Measurements from ENCODE around the gene HERC6. TPM values are rescaled to one million over a fixed set of nuclear protein-coding genes. Genes with fewer than 3 reads are reported as not detected.

Gene HERC6
- total and polyA plus RNA-seq, 3 donors from 2014 or later = 8.8 to 18.8 (median 16.6) TPM

DNA sequence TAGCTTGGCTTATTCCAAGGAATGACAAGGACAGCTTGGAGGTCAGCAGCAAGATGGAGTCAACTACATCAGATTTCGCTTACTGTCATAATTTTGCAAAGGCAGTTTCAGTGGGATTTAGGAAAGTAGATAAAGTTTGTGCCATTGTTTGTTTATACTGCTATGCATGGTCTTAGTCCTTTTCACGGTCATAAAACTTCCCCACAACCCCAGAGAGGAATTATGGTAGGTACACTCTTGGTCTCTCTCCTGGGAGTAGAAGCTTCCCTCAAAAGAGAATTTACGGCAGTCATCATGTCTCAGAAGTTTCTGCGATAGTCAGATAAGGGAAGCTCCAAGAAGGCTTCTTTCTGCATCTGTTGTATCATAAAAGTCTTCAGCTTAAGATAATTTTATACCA, 27.9 kb upstream of the HERC6 start:
- no peak for DNase-seq
- Histone ChIP-seq H3K27ac (no peak overlapping the region), H3K27me3 (no peaks in the 10 kb centered on the region), H3K9me3 (no peaks in the 10 kb centered on the region), H3K4me1 (no peaks in the 10 kb centered on the region), H3K4me3 (no peak overlapping the region), H3K36me3 (ENCODE audit: low read depth, missing control alignments) (no peaks in the 10 kb centered on the region)
- TF ChIP-seq, protein P1, sequence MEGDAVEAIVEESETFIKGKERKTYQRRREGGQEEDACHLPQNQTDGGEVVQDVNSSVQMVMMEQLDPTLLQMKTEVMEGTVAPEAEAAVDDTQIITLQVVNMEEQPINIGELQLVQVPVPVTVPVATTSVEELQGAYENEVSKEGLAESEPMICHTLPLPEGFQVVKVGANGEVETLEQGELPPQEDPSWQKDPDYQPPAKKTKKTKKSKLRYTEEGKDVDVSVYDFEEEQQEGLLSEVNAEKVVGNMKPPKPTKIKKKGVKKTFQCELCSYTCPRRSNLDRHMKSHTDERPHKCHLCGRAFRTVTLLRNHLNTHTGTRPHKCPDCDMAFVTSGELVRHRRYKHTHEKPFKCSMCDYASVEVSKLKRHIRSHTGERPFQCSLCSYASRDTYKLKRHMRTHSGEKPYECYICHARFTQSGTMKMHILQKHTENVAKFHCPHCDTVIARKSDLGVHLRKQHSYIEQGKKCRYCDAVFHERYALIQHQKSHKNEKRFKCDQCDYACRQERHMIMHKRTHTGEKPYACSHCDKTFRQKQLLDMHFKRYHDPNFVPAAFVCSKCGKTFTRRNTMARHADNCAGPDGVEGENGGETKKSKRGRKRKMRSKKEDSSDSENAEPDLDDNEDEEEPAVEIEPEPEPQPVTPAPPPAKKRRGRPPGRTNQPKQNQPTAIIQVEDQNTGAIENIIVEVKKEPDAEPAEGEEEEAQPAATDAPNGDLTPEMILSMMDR (IDR thresholded peaks at IDR 0.05) = no peak
- no peak for TF ChIP-seq POLR2A (IDR thresholded peaks at IDR 0.05)
- 79 to 81% methylated on average over 4 of the region's 4 CpGs for WGBS, 2 donors
- intact Hi-C loops (cut with DNase I; ENCODE audit: low total_unique reads) = no loop called here

DNA sequence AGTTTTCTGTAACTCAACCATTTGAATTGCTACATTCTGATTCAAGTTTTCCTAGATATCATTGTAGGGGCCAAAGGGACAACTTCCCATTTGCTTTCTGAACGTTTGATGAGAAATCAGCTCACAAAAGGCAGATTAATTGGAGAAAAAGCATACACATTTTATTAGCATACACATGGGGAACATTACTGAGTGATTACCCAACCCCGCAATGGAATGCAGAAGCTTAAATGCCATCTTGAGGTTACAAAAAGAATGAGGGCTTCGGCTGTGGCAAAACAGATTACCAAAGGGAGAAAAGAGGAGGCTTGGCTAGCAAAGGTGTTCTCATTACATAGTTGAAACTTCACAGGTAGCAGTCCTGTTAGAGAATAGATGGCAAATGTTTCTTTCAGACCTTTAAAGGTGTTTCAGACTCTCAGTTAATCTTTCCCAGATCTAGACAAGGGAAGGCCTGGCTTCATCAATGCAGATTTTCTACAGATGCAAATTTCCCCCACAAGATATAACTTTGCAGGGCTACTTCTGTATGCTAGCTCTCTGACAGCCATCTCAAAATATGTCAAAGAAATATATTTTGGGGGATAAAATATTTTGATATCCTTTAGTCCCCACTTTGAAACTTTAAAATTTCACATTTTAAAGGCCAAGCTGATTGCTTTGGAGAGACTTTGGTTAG, 26.5 kb upstream of the HERC6 start:
- no peak for DNase-seq
- intact Hi-C loops (cut with DNase I; ENCODE audit: low total_unique reads) = no loop called here

DNA sequence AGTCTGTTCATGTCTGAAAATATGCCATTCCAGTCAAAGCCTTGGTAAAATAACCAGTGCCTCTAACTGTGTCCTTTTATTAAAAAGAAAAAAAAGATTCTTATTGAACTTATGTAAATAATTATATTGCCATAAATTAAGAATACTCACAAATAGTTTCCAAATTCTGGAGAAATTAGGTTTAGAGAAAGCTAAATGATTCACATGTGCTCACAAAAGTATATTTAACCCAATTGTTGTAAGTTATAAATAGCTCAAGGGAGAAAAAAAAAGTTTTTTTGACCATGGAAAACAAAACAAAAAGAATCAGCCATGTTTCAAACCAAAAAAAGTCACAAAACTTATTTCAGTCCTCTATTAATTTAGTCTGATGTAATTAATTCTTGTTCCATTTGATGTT, 25.3 kb upstream of the HERC6 start:
- intact Hi-C loops (cut with DNase I; ENCODE audit: low total_unique reads) = no loop called here
- Histone ChIP-seq H3K4me3 (no peak overlapping the region), H3K9me3 (no peaks in the 10 kb centered on the region), H3K27me3 (no peaks in the 10 kb centered on the region), H3K36me3 (ENCODE audit: low read depth, missing control alignments) (no peaks in the 10 kb centered on the region), H3K27ac (no peak overlapping the region), H3K4me1 (no peaks in the 10 kb centered on the region)
- no peak for TF ChIP-seq POLR2A (IDR thresholded peaks at IDR 0.05)
- TF ChIP-seq, protein P1 (IDR thresholded peaks at IDR 0.05) = no peak
- DNase-seq = no peak

More for the DNA sequence above, 26.5 kb upstream of the HERC6 start:
- no peak for TF ChIP-seq POLR2A (IDR thresholded peaks at IDR 0.05)
- TF ChIP-seq, protein P1 (IDR thresholded peaks at IDR 0.05) = no peak
- Histone ChIP-seq H3K9me3 (no peaks in the 10 kb centered on the region), H3K4me1 (no peaks in the 10 kb centered on the region), H3K4me3 (no peak overlapping the region), H3K27me3 (no peaks in the 10 kb centered on the region), H3K36me3 (ENCODE audit: low read depth, missing control alignments) (no peaks in the 10 kb centered on the region), H3K27ac (no peak overlapping the region)
- WGBS, 2 donors = 66 to 70% methylated on average over 3 of the region's 3 CpGs

DNA sequence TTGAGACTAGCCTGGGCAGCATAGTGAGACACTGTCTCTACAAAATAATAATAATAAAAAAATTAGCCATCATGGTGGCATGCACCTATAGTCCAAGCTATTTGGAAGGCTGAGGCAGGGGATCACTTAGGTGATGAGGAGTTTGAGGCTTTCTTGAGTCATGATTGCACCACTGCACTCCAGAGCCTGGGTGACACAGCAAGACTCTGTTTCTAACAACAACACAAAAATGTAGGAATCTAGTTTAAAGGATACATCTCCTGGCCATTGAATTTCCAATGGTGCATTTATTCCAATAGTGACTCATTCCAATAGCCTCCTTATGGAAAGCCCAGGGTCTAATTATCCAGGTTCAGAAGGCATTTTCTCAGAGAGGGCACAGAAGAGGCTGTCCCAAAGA, 21.9 kb upstream of the HERC6 start:
- no peak overlapping the region for H3K27ac ChIP-seq
- intact Hi-C loops (cut with DNase I; ENCODE audit: low total_unique reads) = no loop called here
- H3K27me3 ChIP-seq = no peaks in the 10 kb centered on the region
- no peak for DNase-seq
- no peaks in the 10 kb centered on the region for H3K36me3 ChIP-seq (ENCODE audit: low read depth, missing control alignments)
- H3K4me1 ChIP-seq = no peaks in the 10 kb centered on the region
- no peaks in the 10 kb centered on the region for H3K9me3 ChIP-seq
- no peak overlapping the region for H3K4me3 ChIP-seq
- TF ChIP-seq, protein P1 (IDR thresholded peaks at IDR 0.05) = no peak
- TF ChIP-seq POLR2A (IDR thresholded peaks at IDR 0.05) = no peak

DNA sequence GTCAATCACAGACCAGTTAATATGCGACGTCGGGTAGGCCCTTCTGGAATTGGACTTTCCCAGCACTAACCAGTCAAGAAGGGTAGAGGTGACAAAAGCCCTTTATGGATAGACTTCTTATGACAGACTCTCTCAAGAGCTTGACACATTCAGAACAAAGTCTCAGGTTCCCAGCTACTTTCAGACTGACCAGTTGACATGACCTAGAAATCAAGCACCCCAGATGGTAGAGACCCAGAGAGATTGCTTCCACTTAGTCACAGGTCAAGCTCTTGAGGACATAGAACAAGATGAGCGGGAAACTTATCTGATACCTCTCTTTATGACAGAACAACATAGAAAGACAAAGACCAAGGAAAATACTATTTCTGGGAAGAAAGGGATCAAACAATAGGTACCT, 21.4 kb upstream of the HERC6 start:
- 93 to 97% methylated on average over 4 of the region's 4 CpGs for WGBS, 2 donors
- Histone ChIP-seq H3K27ac (no peak overlapping the region), H3K4me3 (no peak overlapping the region), H3K27me3 (no peaks in the 10 kb centered on the region), H3K4me1 (no peaks in the 10 kb centered on the region), H3K9me3 (no peaks in the 10 kb centered on the region), H3K36me3 (ENCODE audit: low read depth, missing control alignments) (no peaks in the 10 kb centered on the region)
- intact Hi-C loops (cut with DNase I; ENCODE audit: low total_unique reads) = no loop called here
- DNase-seq = no peak
- TF ChIP-seq, protein P1 (IDR thresholded peaks at IDR 0.05) = no peak
- TF ChIP-seq POLR2A (IDR thresholded peaks at IDR 0.05) = no peak

Measured in testis (tissue), 3 donors.